T-helper 2 cell treated with Interferon-gamma antibody and Interleukin-4, amounts not matched to agents 5 μg/mL and 100 μg/mL, for 36 hours (primary cell): ENCODE measurements around the gene KSR2.
"Not testable (repeated sequence)": the region's sequence is repeated elsewhere in the genome, so short reads cannot be mapped to it uniquely, and the experiment has no call there.

Source experiments
- DNase-seq: peaks from one replicate; pipeline ENCODE4 v3.0.0; 2021; ENCODE audit warnings: low spot score
- H3K27ac Mint-ChIP-seq: one replicate; pipeline ENCODE4 v1.8.0; 2021; ENCODE audit warnings: mild to moderate bottlenecking, mixed read lengths
- H3K27me3 Mint-ChIP-seq: one replicate; pipeline ENCODE4 v1.8.0; 2021; ENCODE audit warnings: low read depth, mixed read lengths
- H3K36me3 Mint-ChIP-seq: one replicate; pipeline ENCODE4 v1.8.0; 2021; ENCODE audit warnings: low read depth, mixed read lengths
- H3K4me1 Mint-ChIP-seq: one replicate; pipeline ENCODE4 v1.8.0; 2021; ENCODE audit warnings: low read depth, mixed read lengths
- H3K4me3 Mint-ChIP-seq: one replicate; pipeline ENCODE4 v1.8.0; 2022; ENCODE audit warnings: mild to moderate bottlenecking, moderate library complexity, mixed read lengths
- H3K9me3 Mint-ChIP-seq: one replicate; pipeline ENCODE4 v1.8.0; 2021; ENCODE audit warnings: mixed read lengths

KSR2 gene

GRCh38 chr12:117892441-117892840 lies 76.3 kb downstream of the KSR2 start:
- H3K27me3 Mint-ChIP-seq: no peaks in the 10 kb centered on the region
- DNase-seq: no peak
- no peak overlapping the region for H3K4me3 Mint-ChIP-seq
- H3K27ac Mint-ChIP-seq: no peak overlapping the region
- H3K36me3 Mint-ChIP-seq: no peaks in the 10 kb centered on the region
- no peaks in the 10 kb centered on the region for H3K4me1 Mint-ChIP-seq
- no peaks in the 10 kb centered on the region for H3K9me3 Mint-ChIP-seq

DNA sequence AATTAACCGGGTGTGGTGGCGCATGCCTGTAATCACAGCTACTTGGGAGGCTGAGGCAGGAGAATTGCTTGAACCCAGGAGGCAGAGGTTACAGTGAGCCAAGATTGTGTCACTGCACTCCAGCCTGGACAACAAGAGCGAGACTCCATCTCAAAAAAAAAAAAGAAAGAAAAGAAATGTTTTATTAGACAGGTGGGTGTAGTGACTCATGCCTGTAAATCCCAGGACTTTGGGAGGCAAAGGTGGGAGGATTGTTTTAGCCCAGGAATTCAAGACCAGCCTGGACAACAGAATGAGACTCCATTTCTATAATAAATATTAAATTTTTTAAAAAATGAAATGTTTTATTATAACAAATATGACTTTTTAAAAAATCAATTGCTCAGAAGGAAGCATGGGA lies 77.5 kb downstream of the KSR2 start:
- H3K9me3 Mint-ChIP-seq, H3K4me3 Mint-ChIP-seq, H3K36me3 Mint-ChIP-seq, H3K27ac Mint-ChIP-seq, H3K27me3 Mint-ChIP-seq, DNase-seq, H3K4me1 Mint-ChIP-seq: not testable (repeated sequence)

DNA sequence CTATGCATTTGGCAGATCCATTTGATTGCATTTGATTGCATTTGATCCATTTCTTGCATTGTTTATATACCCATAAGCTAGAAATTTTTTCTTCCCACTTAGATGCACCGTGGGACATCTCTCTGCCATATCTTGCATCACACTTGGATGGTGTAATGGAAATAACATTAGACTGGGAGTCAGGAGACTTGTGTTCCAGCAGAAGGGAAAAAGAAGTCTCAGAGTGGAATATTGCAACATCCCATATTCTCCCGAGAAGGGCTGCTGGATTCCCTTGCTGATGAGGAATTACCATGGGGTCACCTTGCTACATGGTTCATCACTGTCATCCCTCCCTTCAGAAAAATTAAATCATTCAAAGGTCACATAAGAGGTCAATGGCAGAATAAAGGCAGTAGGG lies 78.1 kb downstream of the KSR2 start:
- DNase-seq: no peak
- no peak overlapping the region for H3K4me3 Mint-ChIP-seq
- H3K27me3 Mint-ChIP-seq: no peaks in the 10 kb centered on the region
- no peaks in the 10 kb centered on the region for H3K9me3 Mint-ChIP-seq
- no peak overlapping the region for H3K27ac Mint-ChIP-seq
- no peaks in the 10 kb centered on the region for H3K36me3 Mint-ChIP-seq
- no peaks in the 10 kb centered on the region for H3K4me1 Mint-ChIP-seq

DNA sequence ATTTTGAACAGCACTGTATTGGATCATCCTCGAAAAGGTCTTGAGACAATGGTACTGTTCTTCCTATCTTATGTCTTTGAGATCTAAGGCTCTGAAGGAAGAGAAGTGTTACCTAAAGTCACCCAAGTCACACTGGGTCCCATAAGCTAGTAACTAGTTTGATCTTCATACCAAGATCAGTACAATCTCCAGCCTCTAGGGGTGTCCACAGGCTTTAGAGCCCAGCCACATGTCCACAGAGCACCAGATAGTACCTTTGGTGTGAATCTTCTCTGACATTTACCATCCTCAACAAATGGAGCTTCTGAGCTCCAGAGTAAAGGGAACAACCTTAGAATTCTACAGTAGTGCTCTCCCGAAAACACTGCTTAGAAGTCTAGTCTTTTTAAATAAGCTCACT lies 78.7 kb downstream of the KSR2 start:
- Mint-ChIP-seq H3K4me3 (no peak overlapping the region), H3K9me3 (no peaks in the 10 kb centered on the region), H3K36me3 (no peaks in the 10 kb centered on the region), H3K4me1 (no peaks in the 10 kb centered on the region), H3K27ac (no peak overlapping the region), H3K27me3 (no peaks in the 10 kb centered on the region)
- DNase-seq: no peak

- Mint-ChIP-seq H3K27ac (no peak overlapping the region), H3K9me3 (no peaks in the 10 kb centered on the region), H3K36me3 (no peaks in the 10 kb centered on the region), H3K4me1 (no peaks in the 10 kb centered on the region), H3K27me3 (peaks cover under 1% of the 10 kb centered on the region), H3K4me3 (no peak overlapping the region)
- DNase-seq: no peak
These were observed 79.7 kb downstream of the KSR2 start for GRCh38 chr12:117889098-117889497.

GRCh38 chr12:117885211-117885610 lies 83.6 kb downstream of the KSR2 start:
- Mint-ChIP-seq H3K27ac (no peak overlapping the region), H3K9me3 (no peaks in the 10 kb centered on the region), H3K4me3 (no peak overlapping the region), H3K27me3 (peaks cover 2% of the 10 kb centered on the region), H3K4me1 (no peaks in the 10 kb centered on the region), H3K36me3 (no peaks in the 10 kb centered on the region)
- DNase-seq: no peak

GRCh38 chr12:117884161-117884560 lies 84.6 kb downstream of the KSR2 start:
- Mint-ChIP-seq H3K36me3 (no peaks in the 10 kb centered on the region), H3K27me3 (peaks cover 2% of the 10 kb centered on the region), H3K27ac (no peak overlapping the region), H3K9me3 (no peaks in the 10 kb centered on the region), H3K4me1 (no peaks in the 10 kb centered on the region), H3K4me3 (no peak overlapping the region)
- DNase-seq: no peak

- no peaks in the 10 kb centered on the region for H3K4me1 Mint-ChIP-seq
These were observed 86.1 kb downstream of the KSR2 start for GRCh38 chr12:117882603-117883184.

GRCh38 chr12:117882181-117882580 lies 86.6 kb downstream of the KSR2 start:
- no peaks in the 10 kb centered on the region for H3K36me3 Mint-ChIP-seq
- no peak for DNase-seq
- H3K9me3 Mint-ChIP-seq: no peaks in the 10 kb centered on the region
- no peak overlapping the region for H3K4me3 Mint-ChIP-seq
- peaks cover 8% of the 10 kb centered on the region for H3K27me3 Mint-ChIP-seq
- no peak overlapping the region for H3K27ac Mint-ChIP-seq
- no peaks in the 10 kb centered on the region for H3K4me1 Mint-ChIP-seq

More at GRCh38 chr12:117882603-117883184, 86.1 kb downstream of the KSR2 start:
- H3K36me3 Mint-ChIP-seq: no peaks in the 10 kb centered on the region
- no peaks in the 10 kb centered on the region for H3K9me3 Mint-ChIP-seq
- no peak overlapping the region for H3K4me3 Mint-ChIP-seq
- no peak overlapping the region for H3K27ac Mint-ChIP-seq
- no peak for DNase-seq
- peaks cover 6% of the 10 kb centered on the region for H3K27me3 Mint-ChIP-seq

GRCh38 chr12:117881517-117881916 lies 87.3 kb downstream of the KSR2 start:
- DNase-seq: no peak
- no peak overlapping the region for H3K4me3 Mint-ChIP-seq
- H3K4me1 Mint-ChIP-seq: no peaks in the 10 kb centered on the region
- no peaks in the 10 kb centered on the region for H3K9me3 Mint-ChIP-seq
- no peak overlapping the region for H3K27ac Mint-ChIP-seq
- peaks cover 8% of the 10 kb centered on the region for H3K27me3 Mint-ChIP-seq
- H3K36me3 Mint-ChIP-seq: no peaks in the 10 kb centered on the region

- H3K27ac Mint-ChIP-seq: no peak overlapping the region
- H3K4me1 Mint-ChIP-seq: peaks cover 3% of the 10 kb centered on the region
- no peaks in the 10 kb centered on the region for H3K36me3 Mint-ChIP-seq
- H3K9me3 Mint-ChIP-seq: no peaks in the 10 kb centered on the region
- DNase-seq: no peak
- no peak overlapping the region for H3K4me3 Mint-ChIP-seq
- H3K27me3 Mint-ChIP-seq: peaks cover 14% of the 10 kb centered on the region
These were observed 90.2 kb downstream of the KSR2 start for GRCh38 chr12:117878605-117879004.

DNA sequence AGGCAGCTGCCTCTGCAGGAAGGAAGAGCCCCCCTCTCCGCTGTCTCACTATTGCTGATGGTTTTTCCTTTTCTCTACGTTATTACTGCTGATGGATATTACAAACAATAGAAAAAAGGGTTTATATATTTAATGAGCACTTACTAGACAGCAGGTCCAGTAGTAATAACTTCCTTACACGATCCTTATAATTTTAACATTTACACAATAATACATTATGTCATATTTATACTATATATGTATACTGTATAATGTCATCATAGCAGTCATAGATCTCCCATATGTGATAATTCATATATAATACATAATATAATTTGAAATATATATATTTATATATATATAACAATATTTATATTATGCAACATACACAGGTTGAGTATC lies 92.4 kb downstream of the KSR2 start:
- H3K9me3 Mint-ChIP-seq: no peaks in the 10 kb centered on the region
- no peak overlapping the region for H3K27ac Mint-ChIP-seq

DNA sequence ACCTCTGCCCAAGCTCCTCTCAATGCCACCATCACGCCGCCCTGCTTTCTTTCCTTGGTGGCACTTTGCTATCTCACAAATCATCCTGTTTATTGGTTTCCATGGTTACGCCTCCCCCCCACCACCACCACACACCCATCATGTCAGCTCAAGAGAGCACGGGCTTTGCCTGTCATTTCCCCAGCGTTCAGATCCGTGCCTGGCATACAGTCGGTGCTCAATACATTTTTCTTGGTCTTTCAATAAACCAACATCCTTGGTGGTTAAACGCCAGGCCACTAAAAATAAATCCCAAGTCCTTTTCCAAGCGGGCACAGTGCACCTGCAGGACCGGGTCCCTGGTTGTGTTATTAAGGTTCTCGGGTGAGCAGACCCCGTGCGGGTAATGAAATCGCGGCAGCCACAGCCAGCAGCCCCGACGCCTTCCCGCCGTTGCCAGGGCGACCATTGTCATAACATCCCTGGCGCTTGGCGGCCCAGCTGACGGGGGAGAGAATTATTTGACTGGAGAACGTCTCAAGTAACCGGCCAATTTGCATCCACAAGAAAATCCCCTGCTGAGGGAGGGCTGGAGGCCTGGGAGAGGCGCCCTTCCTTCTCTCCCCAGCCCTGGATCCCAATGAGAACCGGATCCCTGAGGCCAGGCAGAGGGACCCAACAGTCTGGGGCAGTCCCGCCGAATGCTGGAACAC lies 92.9 kb downstream of the KSR2 start:
- no peak overlapping the region for H3K4me3 Mint-ChIP-seq
- H3K36me3 Mint-ChIP-seq: no peaks in the 10 kb centered on the region
- H3K27me3 Mint-ChIP-seq: peaks cover 14% of the 10 kb centered on the region
- no peaks in the 10 kb centered on the region for H3K9me3 Mint-ChIP-seq
- DNase-seq: peak; percentile 5
- H3K27ac Mint-ChIP-seq: no peak overlapping the region
- H3K4me1 Mint-ChIP-seq: peaks cover 3% of the 10 kb centered on the region

More for the DNA sequence above, 92.4 kb downstream of the KSR2 start:
- Mint-ChIP-seq H3K4me1 (peaks cover 3% of the 10 kb centered on the region), H3K27me3 (peaks cover 14% of the 10 kb centered on the region), H3K36me3 (no peaks in the 10 kb centered on the region), H3K4me3 (no peak overlapping the region)
- DNase-seq: no peak

DNA sequence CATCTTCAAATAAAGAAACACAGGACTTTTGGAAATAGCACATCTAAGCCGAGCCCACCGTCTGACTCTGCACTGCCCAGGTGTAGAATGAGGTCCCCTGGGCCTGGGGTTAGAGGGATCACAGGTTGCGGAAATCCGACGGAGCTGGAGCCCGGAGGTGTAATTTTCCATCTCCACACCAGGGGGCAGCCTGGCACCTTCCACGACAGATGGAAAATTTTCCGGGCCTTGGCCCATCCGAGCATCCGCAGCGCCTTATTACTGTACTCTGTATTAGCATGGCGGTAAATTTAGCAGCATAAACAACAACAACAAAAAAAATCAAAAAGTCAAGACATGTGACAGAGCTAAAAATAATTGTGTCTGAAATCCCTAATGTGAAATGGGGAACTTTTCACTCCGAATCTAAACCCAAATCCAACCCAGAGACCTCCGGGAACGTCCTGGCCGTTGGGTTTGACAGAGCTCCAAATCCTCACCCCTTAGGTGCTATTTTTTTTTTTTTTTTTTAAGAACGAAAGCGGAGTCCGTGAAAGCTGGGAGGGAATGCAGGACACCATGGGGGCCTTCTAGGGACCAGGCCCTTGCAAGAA lies 93.9 kb downstream of the KSR2 start:
- Mint-ChIP-seq H3K4me1 (peaks cover 3% of the 10 kb centered on the region), H3K4me3 (no peak overlapping the region), H3K9me3 (no peaks in the 10 kb centered on the region), H3K27me3 (peaks cover 14% of the 10 kb centered on the region), H3K36me3 (no peaks in the 10 kb centered on the region), H3K27ac (no peak overlapping the region)
- DNase-seq: peak; percentile 59
